Stimulated activated CD4-positive, alpha-beta T cell treated with anti-CD3 and anti-CD28 coated beads, Interleukin-1b, Interleukin-23, amount 100 ng/mL, for 1 hour (primary cell): ENCODE results near the gene MAP7D1.
"Not testable (repeated sequence)": the region's sequence is repeated elsewhere in the genome, so short reads cannot be mapped to it uniquely, and the experiment has no call there.

ENCODE experiments used
- DNase-seq, 2 donors: peaks; one replicate each; pipeline ENCODE4 v3.0.0-alpha.2; 2020; ENCODE audit warnings: low read depth in 2 of 2

The MAP7D1 gene

GRCh38 chr1:36203554-36204346 lies 47.8 kb downstream of the MAP7D1 start:
- DNase-seq: no peak

DNA sequence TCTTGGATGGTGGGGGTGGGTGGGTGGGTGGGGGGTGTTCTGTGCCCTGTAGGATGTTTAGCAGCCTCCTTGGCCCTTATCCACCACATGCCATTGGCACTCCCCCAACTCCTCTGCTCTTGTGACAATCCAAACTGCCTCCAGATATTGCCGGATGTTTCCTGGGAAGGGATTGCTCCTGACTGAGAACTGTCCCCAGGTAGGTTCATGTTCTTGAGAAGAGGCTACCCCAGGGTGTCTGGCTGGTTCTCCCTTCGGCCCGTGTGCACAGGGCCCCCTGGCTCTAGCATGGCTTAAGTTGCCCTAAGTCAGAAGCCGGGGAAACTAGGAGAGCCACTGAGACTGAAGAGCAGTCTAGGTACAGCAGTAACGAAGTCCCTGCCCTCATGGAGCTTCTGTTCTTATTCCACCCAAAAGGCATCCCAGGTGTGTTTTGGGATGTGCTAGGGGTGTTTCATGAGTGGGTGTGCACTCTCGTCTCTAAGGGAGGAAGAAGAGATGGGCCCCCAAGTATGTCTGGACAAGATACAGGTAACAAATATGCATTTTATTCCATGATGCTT lies 48.5 kb downstream of the MAP7D1 start:
- DNase-seq: no peak

- DNase-seq: no peak
Measured at GRCh38 chr1:36206323-36206858, 50.4 kb downstream of the MAP7D1 start.

GRCh38 chr1:36207339-36207738 lies 51.4 kb downstream of the MAP7D1 start:
- DNase-seq: no peak

DNA sequence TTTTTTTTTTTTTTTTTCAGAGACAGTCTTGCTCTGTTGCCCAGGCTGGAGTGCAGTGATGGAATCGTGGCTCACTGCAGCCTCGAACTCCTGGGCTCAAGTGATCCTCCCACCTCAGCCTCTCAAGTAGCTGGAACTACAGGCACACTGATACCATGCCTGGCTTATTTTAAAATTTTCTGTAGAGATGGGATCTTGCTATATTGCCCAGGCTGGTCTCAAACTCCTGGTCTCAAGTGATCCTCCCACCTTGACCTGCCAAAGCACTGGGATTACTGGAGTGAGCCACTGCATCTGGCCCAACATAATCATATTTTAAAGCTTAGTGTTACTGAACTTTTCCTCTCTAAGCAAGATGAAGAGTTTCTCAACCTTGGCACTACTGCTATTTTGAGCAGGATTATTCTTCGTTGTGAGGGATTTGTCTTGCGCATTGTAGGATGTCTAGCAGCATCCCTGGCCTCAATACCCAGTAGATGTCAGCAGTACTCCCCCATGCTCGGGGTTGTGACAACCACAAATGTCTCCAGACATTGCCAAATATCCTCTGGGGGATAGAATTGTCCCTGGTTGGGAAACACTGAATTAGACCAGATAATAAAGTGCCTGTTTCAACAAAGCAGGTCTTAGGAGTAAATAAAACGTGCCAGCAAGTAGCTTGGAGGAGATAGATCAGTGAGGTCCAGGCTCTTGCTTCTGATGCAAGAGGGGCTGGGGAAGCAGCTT lies 53.2 kb downstream of the MAP7D1 start:
- DNase-seq: no peak

DNA sequence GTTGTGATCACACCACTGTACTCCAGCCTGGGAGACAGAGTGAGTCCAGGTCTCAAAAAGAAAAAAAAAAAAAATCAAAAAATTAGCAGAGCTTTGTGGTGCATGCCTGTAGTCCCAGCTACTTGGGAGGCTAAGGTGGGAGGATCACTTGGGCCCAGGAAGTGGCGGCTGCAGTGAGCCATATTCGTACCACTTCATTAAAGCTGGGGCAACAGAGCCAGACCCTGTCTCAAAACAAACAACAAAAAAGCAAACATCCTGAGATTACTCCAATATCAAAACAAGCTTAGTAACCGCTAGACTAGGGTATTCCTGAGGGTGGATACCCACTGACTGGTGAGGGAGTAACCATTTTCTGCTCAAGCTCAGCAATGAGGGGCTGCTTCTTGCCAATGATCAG lies 55.3 kb downstream of the MAP7D1 start:
- no peak for DNase-seq

- no peak for DNase-seq
Measured at GRCh38 chr1:36211841-36212240, 55.9 kb downstream of the MAP7D1 start.

DNA sequence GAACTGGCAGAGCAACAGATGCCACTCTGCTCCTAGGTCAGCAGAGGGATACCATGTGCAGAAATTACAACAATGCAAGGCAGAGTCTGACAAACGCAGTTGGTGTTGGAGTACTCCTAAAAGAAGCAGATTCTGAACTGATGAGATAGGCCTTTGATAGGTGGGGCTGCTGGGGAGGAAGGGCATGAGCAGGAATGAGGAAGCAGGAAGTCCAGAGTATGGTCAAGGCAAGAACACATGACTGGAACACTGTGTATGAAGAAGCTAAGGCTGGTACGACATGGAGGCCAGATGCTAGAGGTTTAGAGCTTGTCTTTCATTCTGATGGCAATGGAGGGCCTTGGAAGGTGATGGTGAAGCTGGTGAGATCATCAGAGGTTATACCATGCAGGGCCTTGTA lies 56.8 kb downstream of the MAP7D1 start:
- no peak for DNase-seq

DNA sequence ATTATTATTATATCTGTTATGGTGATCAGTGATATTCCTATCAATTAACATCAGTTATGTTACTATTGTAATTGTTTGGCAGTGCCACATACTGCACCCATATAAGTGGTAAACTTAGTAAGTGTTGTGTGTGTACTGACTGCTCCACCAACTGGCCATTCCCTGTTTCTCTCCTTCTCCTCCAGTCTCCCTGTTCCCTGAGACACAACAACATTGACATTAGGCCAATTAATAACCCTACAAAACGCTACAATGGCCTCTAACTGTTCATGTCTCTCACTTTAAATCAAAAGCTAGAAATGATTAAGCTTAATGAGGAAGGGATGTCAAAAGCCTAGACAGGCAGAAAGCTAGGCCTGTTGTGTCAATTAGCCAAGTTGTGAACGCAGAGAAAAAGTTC lies 61.7 kb downstream of the MAP7D1 start:
- DNase-seq: no peak

GRCh38 chr1:36221901-36222300 lies 65.9 kb downstream of the MAP7D1 start:
- DNase-seq: not testable (repeated sequence)

- no peak for DNase-seq
Measured at GRCh38 chr1:36222481-36223380, 66.8 kb downstream of the MAP7D1 start.

- DNase-seq: no peak
Measured at GRCh38 chr1:36223381-36223995, 67.5 kb downstream of the MAP7D1 start.

- peak; percentile 96 to 99 for DNase-seq
Measured at GRCh38 chr1:36223996-36224536, 68.1 kb downstream of the MAP7D1 start, which contains the start of gene THRAP3. Gene THRAP3 (plus strand): TSS chr1:36224443. CDS start chr1:36282564, 58,121 bp downstream.

DNA sequence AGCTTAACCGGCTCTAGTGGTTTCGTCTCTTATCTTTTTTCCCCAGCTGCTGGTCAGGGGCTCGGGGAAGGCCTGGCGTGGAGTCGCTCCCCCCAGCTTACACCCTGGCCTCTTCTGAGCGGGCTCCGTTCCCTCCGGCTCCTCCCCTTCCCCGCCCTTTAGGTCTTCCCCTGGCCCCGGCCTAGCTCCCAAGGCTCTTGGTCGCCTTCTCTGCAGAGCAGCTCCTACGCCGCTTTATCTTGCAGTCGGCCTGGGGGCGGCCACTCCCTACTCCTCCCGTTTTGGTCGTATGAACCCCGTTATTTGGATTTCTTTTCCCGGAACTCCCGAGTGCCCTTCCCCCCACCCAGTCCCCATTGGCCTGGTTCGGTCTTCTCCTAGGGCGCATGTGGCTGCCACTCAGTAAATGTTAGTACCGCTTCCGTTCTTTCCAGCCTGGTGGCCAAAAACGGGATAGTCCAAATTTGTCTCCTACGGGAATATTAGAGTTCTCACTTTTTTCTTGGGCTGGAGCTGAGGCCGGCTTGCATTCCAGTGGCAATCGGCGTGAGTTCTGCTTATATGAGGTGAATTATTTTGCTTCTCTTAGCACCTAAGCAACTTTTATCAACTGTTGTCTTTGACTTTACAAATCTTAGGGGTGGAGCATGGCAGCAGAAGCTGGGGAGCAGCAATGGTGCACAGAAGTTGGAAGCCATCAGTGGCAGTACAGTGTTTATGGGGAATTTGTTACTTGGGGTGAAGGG lies 68.8 kb downstream of the MAP7D1 start:
- peak in 1 of 2 donors; percentile 65 for DNase-seq

DNA sequence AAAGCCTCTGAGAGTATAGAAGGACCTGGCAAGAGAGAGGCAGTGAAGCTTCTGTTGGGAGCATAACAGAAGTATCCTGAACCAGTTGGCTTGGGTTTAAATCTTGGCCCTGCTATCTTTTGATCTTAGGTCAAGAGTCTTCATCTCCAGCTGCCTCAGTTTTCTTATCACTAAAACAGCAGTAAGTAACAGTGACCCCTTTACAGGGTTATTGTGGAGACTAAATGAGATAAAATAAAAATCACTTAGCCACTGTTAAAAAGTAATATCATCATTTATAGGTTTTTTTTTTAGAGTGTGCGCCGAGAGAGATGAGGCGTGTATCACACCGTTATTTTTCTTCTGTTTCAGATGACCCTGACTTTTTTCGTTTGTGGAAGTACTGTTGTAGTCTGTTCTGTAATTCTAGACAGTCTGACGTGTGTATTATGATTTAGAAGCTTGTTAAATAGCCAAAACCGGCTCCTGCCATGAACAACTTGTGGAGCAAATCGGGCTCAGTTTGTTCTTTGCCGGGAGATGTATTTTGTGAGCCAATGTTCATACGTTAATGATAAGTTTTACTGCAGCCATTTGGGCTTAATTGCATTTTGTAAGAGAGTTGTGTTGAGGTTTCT lies 69.4 kb downstream of the MAP7D1 start:
- no peak for DNase-seq

- not testable (repeated sequence) for DNase-seq
Measured at GRCh38 chr1:36230279-36230678, 74.3 kb downstream of the MAP7D1 start.
